NB4 (cell line): ENCODE data around the gene MORF4L2.

ENCODE experiments used
- MYC ChIP-seq: IDR thresholded peaks from 2 replicates; pipeline ENCODE4 v1.6.1; 2011; ENCODE audit warnings: low read depth, low read length
- POLR2A ChIP-seq: IDR thresholded peaks from 2 replicates; pipeline ENCODE4 v1.6.1; 2011; ENCODE audit warnings: mild to moderate bottlenecking; ENCODE audit not compliant: insufficient read length; ENCODE audit errors: extremely low read depth
- TF ChIP-seq, protein P1 (sequence below): IDR thresholded peaks from one replicate; pipeline ENCODE4 v1.5.1; 2012; ENCODE audit warnings: low read depth, low read length
- TF ChIP-seq, protein P2 (sequence below): IDR thresholded peaks from 2 replicates; pipeline ENCODE4 v1.6.1; 2011; ENCODE audit warnings: low read depth, low read length

GRCh38 chrX:103626855-103627254 lies 59.6 kb downstream of the MORF4L2 start:
- TF ChIP-seq, protein P1, sequence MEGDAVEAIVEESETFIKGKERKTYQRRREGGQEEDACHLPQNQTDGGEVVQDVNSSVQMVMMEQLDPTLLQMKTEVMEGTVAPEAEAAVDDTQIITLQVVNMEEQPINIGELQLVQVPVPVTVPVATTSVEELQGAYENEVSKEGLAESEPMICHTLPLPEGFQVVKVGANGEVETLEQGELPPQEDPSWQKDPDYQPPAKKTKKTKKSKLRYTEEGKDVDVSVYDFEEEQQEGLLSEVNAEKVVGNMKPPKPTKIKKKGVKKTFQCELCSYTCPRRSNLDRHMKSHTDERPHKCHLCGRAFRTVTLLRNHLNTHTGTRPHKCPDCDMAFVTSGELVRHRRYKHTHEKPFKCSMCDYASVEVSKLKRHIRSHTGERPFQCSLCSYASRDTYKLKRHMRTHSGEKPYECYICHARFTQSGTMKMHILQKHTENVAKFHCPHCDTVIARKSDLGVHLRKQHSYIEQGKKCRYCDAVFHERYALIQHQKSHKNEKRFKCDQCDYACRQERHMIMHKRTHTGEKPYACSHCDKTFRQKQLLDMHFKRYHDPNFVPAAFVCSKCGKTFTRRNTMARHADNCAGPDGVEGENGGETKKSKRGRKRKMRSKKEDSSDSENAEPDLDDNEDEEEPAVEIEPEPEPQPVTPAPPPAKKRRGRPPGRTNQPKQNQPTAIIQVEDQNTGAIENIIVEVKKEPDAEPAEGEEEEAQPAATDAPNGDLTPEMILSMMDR = no peak
- TF ChIP-seq POLR2A = no peak
- no peak for TF ChIP-seq MYC
- TF ChIP-seq, protein P2, sequence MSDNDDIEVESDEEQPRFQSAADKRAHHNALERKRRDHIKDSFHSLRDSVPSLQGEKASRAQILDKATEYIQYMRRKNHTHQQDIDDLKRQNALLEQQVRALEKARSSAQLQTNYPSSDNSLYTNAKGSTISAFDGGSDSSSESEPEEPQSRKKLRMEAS = no peak
